ENCODE data around the gene ATRNL1.
"Not testable (repeated sequence)": the region's sequence is repeated elsewhere in the genome, so short reads cannot be mapped to it uniquely, and the experiment has no call there.

Gene ATRNL1

DNA sequence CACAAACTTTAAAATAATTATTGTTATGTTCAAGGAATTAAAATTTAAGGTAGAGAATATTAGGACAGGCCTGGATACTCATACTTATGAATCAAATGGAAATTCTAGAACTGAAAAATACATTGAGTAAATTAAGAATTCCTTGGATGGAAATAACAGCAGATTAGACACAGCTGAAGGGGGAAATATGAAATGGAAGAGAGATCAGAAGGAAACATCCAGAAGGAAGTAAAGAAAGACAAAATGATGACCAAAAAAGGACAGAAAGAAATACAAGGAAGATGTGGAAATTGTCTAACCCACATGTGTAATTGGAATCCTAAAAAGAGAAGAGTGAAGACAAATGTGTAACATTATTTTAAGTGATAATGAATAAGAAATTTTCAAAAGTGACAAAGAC, 128.9 kb downstream of the ATRNL1 start:
- DNase-seq = no peak

DNA sequence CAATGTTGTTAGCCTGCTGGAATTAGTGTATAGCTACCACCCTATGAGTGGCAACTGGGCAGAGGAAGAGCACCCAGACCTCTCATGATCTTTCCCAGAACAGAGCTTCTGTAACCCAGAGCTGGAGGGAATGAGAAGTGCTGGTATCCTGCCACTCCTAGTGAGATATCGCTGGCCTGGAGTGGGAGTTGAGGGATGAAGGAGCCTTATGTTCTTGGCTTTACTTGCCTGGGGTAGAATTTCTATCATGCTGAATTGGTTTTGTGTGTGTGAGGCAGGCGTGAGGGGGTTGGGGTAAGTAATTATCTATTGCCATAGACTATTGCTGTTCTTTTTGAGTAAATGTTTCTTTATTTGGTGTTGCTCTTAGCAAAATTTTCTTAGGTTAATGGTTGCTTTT, 146.6 kb downstream of the ATRNL1 start:
- no peak for DNase-seq

DNA sequence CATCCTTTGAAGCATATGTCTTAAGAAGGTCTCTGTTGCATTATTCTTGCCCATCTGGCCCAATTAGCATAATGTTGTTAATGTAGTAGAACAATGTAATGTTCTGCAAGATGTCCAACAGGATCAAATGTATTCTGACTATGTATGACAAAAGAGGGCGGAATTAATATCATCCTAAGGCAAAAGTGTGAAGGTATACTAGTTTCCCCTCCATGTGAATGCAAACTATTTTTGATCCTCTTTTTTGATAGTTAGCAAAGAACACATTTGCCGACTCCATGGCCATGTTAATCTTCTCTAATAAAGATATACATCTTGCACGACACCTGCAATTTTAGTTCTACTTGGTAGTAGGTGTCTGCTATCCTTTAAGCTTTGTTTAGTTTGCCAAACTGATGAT, 157.6 kb downstream of the ATRNL1 start:
- DNase-seq = no peak

DNA sequence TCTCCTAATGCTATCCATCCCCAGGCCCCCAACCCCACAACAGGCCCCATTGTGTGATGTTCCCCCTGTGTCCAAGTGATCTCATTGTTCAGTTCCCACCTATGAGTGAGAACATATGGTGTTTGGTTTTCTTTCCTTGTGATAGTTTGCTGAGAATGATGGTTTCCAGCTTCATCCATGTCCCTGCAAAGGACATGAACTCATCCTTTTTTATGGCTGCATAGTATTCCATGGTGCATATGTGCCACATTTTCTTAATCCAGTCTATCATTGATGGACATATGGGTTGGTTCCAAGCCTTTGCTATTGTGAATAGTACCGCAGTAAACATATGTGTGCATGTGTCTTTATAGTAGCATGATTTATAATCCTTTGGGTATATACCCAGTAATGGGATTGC, 160.6 kb downstream of the ATRNL1 start:
- not testable (repeated sequence) for DNase-seq

DNA sequence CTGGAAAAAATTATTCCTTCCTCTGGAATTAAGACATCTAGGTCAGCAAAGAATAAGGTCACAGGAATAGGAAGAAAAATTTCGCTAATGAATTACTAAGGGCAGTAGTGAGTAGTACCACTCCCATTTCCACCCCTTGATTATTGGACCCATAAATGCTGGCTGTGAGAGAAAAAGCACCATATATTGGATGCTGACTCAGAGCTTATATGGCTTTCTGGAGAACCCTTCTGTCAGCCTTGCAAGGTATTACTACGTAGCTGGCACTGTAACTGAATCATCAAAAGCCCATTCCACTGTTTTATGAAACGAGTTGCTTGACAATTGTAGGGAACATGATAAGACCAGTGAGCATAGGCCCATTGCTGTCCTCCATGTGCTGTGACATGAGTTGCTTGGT, 179.3 kb downstream of the ATRNL1 start:
- no peak for DNase-seq

DNA sequence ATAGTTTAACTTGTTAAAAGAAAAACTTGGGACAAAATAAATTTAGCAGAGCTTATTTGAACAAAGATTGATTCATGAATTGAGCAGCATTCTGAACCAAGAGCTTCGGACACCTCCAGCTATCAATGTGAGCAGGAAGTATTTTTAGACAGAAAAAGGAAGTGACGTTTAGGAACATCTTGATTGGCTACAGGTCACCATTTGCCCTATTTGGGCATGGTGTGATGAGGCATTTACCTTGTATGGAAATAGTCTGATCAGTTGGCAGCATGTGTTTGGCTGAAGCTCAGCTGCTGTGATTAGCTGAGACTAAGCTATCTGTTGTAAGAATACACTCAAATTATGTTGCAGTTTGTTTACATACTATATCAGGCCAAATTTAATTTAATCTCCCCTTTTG, 185.1 kb downstream of the ATRNL1 start:
- DNase-seq = no peak

DNA sequence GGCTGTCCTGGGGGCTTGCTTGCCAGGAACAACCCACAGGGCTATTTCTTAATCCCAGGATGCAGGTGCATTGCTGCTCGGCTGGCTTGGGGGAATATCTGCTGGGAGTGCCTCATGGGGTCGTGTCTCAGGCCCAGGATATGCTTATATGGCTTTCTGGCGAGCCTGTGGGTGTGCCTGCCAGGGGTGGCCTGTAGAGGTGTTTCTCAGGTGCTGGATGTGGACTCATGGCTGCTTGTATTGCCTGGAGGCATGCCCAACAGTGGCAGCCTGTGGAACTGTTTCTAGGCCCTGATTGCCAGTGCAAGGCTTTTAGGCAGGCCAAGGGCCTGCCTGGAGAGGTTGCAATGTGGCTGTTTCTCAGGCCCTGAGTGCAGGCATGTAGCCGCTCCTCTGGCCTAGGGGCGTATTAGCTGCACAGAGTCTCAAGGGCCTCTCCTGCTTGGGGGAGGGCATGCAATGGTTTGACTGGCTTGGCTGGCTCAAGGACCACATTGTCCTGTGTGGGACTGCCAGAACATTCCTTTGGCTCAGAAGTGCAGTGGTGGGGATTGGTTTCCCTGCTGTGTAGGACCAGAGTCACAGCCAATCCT, 202.1 kb downstream of the ATRNL1 start:
- DNase-seq = no peak

DNA sequence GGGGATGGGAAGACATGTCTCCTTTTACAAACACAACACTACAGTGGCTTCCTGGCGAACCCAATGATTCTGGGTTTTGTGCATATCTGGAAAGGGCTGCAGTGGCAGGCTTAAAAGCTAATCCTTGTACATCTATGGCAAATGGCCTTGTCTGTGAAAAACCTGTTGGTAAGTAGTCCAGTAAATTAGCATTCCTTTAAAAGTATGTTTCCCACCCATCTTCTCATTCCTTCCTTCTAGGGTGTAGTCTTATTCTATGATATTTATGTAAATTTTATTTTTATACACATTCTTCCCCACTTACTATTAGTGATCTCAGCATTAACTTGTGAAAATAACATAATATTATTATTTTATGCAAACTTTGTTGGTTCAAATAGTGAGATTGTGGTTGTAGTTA, 206.9 kb downstream of the ATRNL1 start:
- no peak for DNase-seq

DNA sequence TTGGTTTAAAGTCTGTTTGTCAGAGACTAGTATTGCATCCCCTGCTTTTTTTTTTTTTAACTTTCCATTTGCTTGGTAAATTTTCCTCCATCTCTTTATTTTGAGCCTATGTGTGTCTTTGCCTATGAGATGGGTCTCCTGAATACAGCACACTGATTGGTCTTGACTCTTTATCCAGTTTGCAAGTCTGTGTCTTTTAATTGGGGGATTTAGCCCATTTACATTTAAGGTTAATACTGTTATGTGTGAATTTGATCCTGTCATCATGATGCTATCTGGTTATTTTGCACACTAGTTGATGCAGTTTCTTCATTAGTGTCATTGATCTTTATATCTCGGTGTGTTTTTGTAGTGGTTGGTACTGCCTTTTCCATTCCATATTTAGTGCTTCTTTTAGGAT, 226.5 kb downstream of the ATRNL1 start:
- DNase-seq = not testable (repeated sequence)

DNA sequence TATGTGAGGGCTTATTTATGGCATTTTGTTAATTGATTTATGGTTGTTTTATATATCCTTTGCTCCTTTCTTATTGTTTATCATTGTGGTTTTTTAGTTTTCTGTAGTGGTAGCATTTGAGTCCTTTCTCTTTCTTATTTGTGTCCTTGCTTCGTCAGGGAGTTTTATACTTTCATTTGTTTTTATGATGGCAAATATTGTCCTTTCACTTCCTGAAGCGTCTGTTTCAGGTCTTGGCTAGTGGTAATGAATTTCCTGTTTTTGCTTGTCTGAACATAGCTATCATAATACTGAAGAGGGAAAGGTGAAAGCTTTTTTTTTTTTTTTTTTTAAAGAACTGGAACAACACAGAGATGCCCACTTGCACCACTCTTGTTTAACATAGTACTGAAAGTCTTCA, 228.2 kb downstream of the ATRNL1 start:
- DNase-seq = no peak

DNA sequence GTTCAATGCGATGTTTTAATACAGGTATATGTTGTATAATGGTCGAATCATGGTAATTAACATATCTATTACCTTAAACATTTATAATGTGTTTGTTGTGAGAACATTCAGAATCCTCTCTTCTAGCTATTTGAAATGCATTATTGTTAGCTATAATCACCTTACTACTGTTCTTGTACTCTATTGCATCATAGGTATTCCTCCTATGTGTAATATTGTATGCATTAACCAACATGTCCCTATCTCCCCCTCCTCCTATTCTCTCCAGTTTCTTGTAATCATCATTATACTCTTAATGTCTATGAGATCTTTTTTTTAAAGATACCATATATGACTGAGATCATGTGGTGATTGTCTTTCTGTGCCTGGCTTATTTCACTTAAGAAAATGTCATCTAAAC, 235.2 kb downstream of the ATRNL1 start:
- DNase-seq = no peak

DNA sequence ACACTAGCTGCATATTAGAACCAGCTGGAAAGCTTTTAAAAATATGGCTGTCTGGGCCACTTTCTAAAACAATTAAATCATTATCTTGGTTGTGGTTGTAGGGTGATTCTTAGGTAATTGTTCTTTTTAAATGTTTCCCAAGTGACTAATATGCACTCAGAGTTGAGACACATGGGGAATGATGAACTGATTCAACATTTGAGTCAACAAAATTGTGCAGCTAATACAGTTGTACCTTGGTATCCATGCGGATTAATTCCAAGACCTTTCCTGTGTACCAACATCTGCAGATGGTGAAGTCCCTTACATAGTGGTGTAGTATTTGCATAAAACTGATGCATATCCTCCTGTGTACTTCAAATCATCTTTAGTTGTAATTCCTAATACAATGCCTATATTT, 242.2 kb downstream of the ATRNL1 start:
- no peak for DNase-seq

DNA sequence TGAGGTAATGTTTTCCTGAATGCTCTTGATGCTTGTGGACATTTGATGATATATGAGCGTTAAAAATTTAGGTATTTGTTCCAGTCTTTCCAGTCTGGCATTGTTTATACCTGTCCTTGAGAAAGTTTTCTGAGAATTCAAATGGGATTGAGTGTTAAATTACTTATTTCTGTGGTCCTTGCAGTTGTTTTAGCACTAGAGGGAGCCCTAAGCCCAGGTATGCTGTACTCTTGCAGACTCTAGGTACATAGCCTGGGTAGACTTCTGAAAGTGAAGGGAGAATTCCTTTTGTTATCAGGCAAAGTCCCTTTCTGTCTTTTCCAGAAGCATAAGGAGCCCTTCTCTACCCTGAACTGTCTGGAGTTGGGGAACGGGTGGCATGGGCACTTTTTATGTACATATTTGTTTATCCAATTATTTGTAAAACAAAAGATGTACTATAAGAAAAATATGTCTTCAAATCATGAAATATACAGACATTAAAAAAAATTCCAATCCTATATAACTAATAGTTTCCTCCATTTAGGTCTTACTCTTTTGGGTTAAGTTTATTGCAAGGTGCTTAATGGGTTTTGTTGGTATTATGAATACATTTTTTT, 262.1 kb downstream of the ATRNL1 start:
- DNase-seq = no peak

DNA sequence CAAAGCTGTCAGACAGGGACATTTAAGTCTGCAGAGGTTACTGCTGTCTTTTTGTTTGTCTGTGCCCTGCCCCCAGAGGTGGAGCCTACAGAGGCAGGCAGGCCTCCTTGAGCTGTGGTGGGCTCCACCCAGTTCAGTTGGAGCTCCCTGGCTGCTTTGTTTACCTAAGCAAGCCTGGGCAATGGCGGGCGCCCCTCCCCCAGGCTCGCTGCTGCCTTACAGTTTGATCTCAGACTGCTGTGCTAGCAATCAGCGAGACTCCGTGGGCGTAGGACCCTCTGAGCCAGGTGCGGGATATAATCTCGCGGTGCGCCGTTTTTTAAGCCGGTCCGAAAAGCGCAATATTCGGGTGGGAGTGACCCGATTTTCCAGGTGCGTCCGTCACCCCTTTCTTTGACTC, 274.8 kb downstream of the ATRNL1 start:
- DNase-seq = not testable (repeated sequence)

DNA sequence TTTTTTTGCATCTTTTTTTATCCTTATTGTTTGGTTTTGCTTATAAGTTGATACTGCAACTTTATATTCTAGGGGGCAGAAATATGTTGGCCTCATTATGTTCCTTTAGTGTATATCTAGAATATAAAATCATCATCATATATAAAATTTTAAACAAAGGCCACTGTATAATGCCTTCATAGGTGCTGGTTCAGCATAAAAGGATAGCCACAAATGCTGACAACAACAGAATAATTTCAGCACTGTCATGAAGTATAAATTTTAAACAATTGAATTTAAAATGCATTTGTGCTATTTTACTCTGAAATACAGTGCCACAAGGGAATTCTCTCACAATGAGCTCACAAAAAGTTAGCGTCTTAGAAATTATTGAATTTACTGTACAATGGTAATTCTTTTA, 285.9 kb downstream of the ATRNL1 start:
- no peak for DNase-seq

DNA sequence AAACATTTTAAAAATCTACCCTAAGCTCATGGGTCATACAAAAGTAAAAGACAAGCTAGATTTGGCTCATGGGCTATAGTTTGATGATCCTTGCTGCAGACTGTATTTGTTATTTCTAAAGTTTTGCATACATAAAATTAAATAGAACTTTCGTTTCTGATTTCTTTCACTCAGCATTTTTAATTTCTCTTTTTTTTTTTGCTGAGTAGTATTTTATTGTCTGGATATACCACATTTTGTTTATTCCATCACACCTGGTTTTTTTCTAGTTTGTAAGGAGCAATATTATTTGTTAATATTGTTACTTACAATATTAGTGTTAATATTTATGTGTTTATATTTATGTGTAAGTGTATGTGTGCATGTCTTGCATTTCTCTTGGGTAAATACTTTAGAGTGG, 291.5 kb downstream of the ATRNL1 start:
- no peak for DNase-seq

DNA sequence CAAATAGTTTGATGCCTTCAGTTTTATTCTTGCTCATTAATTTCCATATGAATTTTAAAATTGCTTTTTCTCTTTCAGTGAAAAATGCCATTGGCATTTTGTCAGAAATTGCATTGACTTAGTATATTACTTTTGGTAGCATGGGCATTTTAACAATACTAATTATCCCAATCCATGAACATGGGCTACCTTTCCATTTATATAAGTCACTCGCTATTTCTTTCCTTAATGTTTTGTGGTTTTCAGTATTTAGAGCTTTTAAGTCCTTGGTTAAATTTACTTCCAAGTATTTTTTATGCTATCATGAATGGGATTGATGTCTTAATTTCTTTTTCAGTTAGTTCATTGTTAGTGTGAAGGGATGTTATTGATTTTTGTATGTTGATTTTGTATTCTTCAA, 297.4 kb downstream of the ATRNL1 start:
- DNase-seq = no peak

DNA sequence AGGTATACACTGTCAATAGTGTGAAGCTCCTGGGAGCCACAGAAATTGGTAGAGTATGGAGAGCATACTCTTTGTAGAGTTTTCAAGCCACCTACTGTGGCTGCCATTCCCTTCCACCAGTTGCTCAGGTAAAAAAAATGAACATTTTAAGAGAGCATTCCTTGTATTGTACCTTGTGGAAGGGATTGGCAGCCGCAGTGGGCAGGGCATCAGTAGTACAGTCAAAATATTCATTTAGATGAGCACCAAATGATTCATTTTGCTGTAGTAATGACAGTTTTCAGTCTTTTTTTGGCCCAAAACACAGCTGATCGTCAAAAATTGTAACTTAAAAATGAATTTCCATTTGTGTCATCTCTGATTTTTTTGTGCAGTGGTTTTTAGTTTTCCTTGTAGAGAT, 304.9 kb downstream of the ATRNL1 start:
- DNase-seq = no peak

DNA sequence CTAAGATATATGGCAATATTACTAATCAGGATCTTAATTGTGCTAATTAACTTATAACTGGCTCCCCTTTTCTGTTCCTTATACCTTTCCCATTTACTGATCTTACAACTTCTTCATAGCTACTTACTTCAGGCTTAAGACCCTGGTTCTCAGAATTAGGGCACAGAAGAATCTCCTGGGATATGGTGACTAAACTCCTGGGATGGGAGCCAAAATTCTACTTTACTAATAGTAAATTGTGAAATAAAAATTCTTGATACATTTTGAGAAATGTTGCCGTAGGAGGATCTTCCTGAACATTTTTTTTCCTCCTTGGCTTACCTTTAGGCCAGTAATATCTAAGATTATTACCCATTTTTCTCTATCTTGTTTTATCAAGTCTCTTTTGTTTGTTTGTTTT, 309.5 kb downstream of the ATRNL1 start:
- no peak for DNase-seq

DNA sequence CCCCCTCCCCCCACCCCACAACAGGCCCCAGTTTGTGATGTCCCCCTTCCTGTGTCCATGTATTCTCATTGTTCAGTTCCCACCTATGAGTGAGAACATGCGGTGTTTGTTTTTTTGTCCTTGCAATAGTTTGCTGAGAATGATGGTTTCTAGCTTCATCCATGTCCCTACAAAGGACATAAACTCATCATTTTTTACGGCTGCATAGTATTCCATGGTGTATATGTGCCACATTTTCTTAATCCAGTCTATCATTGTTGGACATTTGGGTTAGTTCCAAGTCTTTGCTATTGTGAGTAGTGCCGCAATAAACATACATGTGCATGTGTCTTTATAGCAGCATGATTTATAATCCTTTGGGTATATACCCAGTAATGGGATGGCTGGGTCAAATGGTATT, 312.7 kb downstream of the ATRNL1 start:
- not testable (repeated sequence) for DNase-seq

DNA sequence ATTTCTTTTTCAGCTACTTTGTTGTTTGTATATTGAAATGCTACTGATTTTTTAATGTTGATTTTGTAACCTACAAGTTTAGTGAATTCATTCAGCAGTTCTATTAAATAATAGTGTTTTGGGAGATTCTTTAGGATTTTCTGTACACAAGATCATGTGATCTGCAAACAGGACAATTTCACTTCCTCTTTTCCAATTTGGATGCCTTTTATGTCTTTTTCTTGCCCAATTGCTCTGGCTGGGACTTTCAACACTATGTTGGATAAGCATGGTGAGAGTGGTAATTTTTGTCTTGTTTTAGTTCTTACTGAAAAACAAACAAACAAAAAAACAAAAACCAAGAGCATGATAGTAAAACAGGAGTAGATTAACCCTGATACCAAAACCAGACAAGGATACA, 316.2 kb downstream of the ATRNL1 start:
- DNase-seq = no peak

DNA sequence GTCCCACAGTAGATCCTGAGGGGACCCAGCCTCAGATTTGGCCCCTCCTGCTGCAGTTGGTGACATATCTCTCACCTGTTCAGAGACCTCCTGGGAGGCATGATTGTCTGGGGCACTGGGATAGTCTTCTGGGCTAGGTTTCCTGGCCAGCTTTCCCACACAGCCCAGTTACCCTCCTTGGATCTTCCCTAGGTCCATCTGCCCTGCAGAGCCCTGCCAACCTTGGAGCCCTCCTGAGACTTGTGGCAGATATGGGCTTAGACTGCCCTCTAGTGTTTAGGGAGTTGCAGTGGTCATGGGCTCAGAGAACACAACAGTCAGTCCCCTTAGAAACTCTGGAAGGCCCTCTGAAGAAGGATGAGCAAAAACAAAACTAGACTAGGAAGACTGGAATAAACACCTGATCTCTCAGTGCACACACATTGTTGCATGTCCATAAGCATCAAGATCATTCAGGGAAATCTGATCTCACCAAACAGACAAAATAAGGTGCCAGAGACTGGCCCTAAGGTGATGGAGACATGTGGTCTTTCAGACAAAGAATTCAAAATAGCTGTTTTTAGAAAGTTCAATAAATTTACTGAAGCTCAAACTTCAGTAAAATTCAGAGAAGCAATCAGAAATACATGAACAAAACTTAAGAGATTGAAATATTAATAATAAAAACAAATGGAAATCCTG, 324.6 kb downstream of the ATRNL1 start:
- DNase-seq = no peak

DNA sequence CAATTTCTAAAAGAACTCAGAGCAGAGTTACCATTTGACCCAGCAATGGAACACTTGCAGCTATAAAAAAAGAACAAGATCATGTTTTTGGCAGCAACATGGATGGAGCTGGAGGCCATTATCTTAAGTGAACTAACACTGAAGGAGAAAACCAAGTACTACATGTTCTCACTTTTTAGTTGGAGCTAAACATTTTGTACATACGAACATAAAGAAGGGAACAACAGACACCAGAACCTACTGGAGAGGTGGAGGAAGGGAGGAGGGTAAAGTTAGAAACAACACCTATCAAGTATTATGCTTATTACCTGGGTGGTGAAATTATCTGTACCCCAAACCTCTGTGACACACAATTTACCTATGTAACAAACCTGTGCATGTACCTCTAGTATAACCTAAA, 329.5 kb downstream of the ATRNL1 start:
- no peak for DNase-seq

DNA sequence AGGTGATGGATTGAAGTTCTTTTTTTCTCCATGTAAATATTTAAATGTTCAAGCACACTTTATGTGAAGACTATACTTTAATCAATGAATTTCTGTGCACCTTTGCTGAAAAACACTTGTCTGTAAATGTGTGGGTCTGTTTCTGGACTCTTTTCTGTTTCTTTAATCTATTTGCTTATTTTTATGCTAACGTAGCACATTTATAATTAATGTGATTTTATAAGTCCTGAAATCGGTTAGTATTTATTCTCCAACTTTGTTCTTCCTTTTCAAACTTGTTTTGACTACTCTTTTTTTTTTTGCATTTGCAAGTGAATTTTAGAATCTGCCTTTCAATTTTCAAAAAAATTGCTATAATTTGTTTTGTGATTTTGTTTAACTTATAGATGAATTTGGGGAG, 334.4 kb downstream of the ATRNL1 start:
- DNase-seq = no peak
